GM21825 (cell line): Measurements from ENCODE around the gene AMH.

Experiments used
- ATAC-seq: cut with Tn5 transposase; IDR thresholded peaks from one replicate; pipeline ENCODE4 v1.9.1; 2021; ENCODE audit warnings: mild to moderate bottlenecking, moderate library complexity; ENCODE audit not compliant: unreplicated experiment

Gene AMH

DNA sequence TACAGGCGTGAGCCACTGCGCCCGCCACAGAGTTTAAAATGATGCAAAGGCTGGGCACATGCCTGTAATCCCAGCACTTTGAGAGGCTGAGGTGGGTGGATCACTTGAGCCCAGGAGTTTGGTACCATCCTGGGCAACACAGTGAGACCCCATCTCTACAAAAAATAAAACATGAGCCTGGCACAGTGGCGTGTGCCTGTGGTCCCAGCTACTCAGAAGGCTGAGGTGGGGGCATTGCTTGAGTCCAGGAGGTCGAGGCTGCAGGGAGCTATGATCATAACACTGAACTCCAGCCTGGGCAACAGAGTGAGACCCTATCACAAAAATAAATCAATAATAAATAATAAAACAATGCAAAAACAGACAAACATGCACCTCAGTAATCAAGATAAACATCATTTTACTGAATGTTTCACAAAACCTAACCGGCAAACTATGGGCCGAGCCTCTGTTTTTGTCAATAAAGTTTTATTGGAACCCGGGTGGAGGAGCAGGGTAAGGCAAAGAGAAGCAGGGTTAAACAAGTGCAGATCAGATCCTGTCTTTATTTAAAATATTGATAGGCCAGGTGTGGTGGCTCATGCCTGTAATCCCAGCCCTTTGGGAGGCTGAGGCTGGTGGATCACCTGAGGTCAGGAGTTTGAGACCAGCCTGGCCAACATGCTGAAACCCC, 34.8 kb downstream of the AMH start:
- no peak for ATAC-seq

DNA sequence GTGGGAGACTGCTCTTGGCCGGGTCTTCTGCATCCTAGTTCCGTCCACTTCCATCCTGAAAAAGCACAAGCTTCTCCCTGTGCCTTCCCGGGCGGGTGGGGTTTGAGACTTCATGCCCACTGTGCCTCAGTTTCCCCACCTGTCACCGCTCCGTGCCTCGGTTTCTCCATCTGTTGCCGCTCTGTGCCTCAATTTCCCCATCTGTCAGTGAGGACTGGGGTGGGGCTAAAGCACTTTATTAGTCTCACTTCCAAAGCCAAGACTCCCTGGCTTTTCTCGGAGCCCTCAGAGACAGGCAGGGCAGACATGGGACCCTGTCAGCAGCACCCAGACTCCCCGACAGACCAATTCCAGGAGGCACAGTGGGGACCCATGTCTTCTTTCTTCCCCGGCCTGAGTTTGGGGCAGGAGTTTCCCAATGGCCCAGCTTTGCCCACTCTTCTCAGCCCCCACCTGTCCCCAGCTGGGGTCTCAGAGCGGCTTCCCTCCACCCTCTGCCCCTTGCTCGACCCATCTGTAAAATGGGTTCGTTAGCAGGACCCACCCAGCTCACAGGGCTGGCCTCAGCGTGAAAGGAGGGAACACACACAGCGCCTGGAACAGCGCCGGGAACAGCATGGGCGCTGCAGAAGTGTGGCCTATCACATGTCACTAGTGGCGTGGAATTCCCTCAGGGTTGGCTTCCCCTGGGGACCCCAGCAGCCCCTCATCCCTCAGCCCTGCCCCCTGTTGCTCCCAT, 37.4 kb downstream of the AMH start:
- ATAC-seq, result no peak

DNA sequence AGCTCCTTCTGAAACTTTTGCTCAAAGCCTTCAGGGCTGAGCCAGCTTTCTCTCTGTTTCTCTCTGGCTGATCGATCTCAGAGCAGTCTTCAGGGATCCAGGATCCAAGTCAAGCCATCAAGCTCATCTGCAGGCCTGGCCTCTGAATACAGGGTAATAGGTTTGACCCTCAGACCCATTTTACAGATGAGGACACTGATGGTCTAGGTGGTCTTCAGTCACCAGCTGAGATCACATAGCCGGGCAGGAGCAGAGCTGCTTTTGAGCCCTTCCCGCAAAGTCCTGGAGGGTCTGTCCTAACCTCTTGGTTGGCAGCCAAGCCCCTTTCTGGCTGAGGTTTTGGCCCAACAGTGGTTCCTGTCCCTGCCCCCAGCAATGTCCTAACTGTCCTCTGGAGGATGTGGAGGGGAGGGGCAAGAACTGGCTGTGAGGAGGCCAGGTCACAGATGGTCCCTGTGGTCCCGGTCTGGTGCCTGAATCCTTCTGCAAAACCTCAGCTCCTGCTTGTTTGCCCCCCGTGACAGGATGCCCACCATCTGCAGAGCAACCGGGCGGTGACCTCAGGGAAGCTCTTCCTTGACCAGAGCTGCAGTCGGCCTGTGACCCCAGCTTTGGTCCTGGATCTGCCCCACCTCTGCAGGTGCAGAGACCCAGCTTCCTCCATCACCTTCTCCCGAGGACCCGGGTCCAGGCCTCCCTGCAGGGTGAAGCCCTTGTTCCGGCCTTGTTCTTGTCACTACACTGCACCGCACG, 38.6 kb downstream of the AMH start:
- no peak for ATAC-seq

DNA sequence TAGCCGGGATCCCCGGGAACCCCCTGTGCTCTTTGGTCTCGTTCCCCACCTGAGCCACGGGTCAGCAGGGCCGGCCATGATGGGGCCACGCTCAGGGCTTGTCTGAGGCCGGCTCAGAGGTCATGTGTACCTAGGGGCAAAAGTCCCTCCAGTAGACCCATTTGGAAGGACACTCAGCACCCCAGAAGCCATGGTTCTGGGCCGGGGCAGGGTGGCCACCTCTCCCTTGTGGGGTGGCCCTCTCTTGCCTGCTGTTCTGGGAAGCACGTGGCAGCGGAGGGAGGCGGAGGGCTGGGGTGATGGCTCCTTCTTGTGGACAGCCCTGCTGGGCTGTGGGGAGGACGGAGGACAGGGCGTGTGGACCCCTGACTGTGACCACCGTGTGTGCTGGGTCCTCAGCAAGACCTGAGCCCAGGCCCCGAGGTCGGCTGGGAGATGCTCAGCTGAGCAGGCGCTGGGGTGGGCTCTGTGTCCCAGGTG, 39.3 kb downstream of the AMH start:
- ATAC-seq, result no peak

DNA sequence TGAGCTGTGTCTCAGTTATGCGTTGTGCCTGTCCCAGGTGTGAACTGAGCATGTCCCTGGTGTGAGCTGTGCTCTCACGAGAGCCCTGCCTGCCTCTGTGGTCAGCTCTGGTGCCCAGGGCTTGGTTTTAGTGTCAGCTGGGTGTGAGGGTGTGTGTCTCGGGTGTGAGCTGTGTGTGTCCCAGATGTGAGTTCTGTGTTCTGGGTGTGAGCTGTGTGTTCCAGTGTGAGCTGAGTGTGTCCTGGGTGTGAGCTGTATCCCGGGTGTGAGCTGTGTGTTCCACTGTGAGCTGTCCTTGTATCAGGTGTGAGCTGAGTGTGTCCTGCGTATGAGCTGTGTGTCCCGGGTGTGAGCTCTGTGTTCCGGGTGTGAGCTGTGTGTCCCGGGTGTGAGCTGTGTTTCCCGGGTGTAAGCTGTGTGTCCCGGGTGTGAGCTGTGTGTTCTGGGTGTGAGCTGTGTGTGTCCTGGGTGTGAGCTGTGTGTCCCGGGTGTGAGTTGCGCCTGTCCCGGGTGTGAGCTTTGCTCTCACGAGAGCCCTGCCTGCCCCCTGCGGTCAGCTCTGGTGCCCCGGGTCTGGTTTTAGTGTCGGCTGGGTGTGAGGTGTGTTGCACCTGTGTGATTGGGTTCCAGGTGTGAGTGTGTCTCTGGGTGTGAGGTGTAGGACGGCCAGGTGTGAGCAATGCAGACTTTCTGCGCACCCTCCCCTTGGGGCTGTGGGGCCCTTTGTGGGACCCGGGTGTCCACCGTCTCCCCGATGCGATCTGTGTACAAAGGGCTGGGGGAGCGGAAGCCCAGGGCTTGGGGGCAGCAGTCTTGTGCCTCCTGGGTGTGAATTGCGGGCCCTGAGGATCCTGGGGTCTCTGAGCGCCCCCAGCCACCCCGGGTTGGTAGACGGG, 39.9 kb downstream of the AMH start:
- ATAC-seq, result no peak

DNA sequence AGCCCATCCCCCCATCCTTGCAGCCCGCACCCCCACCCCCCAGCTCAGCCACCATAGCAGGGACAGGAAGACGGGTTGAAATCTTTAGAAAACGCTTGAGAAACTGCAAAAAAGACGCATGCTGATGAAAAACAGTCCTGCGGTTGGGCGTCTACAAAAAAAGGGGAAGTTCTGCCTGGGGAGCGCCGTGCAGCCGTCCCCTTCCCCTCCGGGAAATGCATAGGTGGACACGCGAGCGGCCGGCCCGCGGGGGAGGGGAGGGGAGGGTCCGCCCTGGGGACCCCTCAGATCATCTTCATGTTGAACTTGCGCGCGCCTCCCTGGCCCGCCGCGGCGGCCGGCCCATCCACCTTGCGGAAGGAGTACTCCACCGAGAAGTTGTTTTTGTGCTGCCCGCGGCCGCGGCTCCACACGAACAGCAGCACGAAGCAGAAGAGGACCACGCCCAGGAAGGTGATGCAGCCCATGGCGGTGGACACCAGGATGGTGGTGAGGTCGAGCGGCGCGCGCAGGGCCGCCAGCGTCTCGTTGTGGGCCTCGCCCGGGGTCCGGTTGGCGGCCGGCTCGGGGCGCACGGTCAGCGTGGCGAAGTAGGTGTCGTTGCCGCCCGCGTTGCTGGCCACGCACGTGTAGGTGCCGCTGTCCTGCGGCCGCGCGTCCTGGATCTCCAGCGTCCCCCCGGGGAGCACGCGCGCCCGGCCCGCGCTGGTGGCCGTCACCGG, 40.8 kb downstream of the AMH start:
- ATAC-seq, result no peak

DNA sequence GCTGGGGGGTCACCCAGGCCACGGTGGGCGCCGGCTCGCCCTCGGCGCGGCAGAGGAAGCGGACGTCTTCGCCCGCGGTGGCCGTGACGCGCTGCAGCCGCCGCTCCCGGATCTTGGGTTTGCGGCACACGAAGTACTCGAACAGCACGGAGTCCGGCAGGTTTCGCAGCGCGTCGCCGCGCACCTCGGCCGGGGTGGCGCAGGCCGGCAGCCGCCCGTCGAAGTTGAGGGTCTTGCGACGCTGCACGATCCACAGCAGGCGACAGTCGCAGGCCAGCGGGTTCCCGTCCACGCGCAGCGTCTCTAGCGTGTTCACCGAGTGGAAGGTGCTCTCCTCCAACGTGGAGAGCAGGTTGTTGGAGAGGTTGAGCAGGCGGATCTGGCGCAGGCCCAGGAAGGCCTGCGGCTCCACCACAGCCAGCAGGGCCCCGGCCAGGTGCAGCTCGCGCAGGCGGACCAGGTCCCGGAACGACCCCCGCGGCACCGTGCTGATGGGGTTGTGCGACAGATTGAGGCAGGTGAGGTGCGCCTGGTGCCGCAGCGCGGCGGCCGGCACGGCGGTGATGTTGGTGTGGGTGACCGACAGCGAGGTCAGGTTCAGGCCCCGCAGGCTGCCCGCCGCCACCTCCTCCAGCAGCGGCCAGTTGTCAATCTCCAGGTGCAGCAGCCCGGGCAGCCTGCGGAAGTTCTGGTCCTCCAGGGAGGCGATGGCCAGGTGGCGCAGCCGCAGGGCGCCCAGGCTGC, 41.5 kb downstream of the AMH start:
- ATAC-seq, result no peak

DNA sequence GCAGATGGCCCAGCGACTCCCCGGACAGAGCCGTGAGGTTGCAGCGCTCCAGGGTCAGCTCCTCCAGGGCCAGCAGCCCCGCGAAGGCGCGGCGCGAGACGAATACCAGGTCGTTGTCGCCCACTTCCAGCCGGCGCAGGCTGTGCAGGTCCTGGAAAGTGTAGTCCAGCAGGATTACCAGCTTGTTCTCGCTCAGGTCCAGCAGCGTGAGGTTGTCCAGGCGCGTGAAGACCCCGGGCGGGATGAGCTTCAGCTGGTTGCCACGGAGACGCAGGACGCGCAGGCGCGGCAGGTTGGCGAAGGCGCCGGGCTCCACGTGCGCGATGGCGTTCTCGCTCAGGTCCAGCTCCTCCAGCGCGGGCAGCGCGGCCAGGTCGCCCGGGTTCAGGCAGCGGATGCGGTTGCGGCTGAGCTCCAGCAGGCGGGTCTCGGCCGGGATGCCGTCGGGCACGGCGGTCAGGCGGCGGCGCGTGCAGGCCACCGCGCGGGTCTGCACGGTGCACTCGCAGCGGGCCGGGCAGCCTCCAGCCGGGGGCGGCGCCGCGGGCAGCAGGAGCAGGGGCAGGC, 42.1 kb downstream of the AMH start:
- no peak for ATAC-seq

DNA sequence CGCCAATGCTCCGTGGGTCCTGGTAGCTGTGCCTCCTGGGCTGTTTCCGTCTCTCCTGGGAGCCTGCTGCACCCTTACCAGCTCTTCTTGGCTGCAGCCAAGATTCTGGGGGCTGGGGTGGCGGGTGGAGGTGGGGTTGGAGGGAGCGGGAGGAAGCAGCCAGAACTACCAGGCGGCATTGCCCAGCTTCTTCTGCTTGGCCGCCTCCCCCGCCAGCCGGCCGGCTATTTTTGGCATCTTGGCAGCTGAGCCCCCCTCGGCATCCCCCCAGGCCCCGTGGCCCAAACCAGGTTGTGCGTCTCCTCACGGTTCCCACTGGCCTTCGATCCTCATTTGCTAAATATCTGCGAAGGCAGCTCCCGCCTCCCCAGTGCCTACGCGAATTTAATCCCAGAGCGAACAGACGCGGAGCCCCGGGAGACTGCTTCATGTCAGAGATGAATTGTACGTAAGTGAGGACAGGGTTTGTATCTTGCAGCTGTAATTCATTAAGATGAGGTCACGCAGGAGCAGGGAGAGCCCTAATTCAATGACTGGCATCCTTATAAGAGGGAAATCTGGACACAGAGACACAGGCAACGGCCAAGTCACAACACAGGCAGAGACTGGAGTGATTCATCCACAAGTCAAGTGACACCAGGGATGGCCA, 45.7 kb downstream of the AMH start:
- no peak for ATAC-seq

DNA sequence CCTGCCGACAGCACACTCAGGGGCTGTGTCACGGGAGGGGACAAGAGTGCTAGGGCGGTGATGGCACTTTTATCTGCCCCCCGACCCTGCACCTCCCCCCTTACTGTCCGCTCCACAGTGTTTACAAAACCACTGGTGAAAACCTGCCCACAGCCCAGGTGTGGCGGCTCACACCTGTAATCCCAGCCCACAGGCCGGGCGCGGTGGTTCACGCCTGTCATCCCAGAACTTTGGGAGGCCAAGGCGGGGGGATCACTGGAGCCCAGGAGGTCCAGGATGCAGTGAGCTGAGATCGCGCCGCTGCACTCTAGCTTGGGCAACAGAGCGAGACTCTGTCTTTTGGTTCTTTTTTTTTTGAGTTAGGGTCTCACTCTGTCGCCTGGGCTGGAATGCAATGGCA, 47.0 kb downstream of the AMH start:
- ATAC-seq, result no peak

DNA sequence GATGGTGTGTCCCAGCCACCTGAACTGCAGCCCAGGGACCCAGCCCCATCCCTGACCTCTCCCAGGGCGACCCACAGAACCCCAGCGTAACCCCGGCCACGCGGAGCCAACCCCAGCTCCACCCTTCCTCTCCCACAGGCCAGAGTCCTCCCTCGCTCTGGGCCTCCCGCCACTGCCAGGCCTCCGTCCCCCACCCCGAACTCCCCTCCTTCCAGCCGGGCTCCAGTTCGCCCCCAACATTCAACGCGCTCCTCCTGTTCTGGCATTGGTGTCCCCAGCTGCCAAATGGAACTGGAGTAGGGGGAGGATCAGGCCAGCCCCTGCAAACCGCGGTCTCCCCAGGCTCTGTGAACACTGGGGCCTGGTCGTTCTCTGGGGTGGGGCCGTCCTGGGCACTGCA, 51.4 kb downstream of the AMH start:
- no peak for ATAC-seq
